ENCODE results near the gene ATP1A2. TPM values are rescaled to one million over a fixed set of nuclear protein-coding genes. Genes with fewer than 3 reads are reported as not detected.

The ATP1A2 gene
- total RNA-seq, 1 donor from 2014 or later: 93.6 TPM

GRCh38 chr1:160130486-160130885 is 14.9 kb downstream of the ATP1A2 start:
- peak overlapping the region; percentile 92 for H3K27ac Mint-ChIP-seq (ENCODE audit: unreplicated experiment)
- H3K9me3 Mint-ChIP-seq: no peaks in the 10 kb centered on the region
- H3K4me1 Mint-ChIP-seq: peaks cover 15% of the 10 kb centered on the region
- DNase-seq (ENCODE audit: low read depth, low spot score): no peak
- H3K36me3 Mint-ChIP-seq (ENCODE audit: low read depth): peaks cover 20% of the 10 kb centered on the region
- no peak for TF ChIP-seq CTCF (conservative IDR thresholded peaks at IDR 0.05)
- H3K27me3 Mint-ChIP-seq (ENCODE audit: low read depth): no peaks in the 10 kb centered on the region
- H3K4me3 Mint-ChIP-seq: no peak overlapping the region

- no peak for DNase-seq (ENCODE audit: low read depth, low spot score)
- no peak for TF ChIP-seq CTCF (conservative IDR thresholded peaks at IDR 0.05)
- Mint-ChIP-seq H3K27ac (ENCODE audit: unreplicated experiment) (peak overlapping the region; percentile 92), H3K4me1 (peaks cover 15% of the 10 kb centered on the region), H3K9me3 (no peaks in the 10 kb centered on the region), H3K4me3 (no peak overlapping the region), H3K36me3 (ENCODE audit: low read depth) (peaks cover 20% of the 10 kb centered on the region), H3K27me3 (ENCODE audit: low read depth) (no peaks in the 10 kb centered on the region)
Observed at GRCh38 chr1:160130939-160131338, 15.4 kb downstream of the ATP1A2 start.

- DNase-seq (ENCODE audit: low read depth, low spot score): no peak
- no peak for TF ChIP-seq CTCF (conservative IDR thresholded peaks at IDR 0.05)
- peak overlapping the region; percentile 58 for H3K27ac Mint-ChIP-seq (ENCODE audit: unreplicated experiment)
- no peak overlapping the region for H3K4me3 Mint-ChIP-seq
- H3K4me1 Mint-ChIP-seq: peaks cover 15% of the 10 kb centered on the region
- no peaks in the 10 kb centered on the region for H3K27me3 Mint-ChIP-seq (ENCODE audit: low read depth)
- H3K36me3 Mint-ChIP-seq (ENCODE audit: low read depth): peaks cover 20% of the 10 kb centered on the region
- H3K9me3 Mint-ChIP-seq: no peaks in the 10 kb centered on the region
Observed at GRCh38 chr1:160131803-160132565, 16.4 kb downstream of the ATP1A2 start.

GRCh38 chr1:160133990-160134770 is 18.6 kb downstream of the ATP1A2 start:
- H3K36me3 Mint-ChIP-seq (ENCODE audit: low read depth): peaks cover 18% of the 10 kb centered on the region
- DNase-seq (ENCODE audit: low read depth, low spot score): no peak
- TF ChIP-seq CTCF (conservative IDR thresholded peaks at IDR 0.05): no peak
- H3K4me1 Mint-ChIP-seq: peaks cover 15% of the 10 kb centered on the region
- H3K4me3 Mint-ChIP-seq: no peak overlapping the region
- H3K27me3 Mint-ChIP-seq (ENCODE audit: low read depth): no peaks in the 10 kb centered on the region
- no peaks in the 10 kb centered on the region for H3K9me3 Mint-ChIP-seq
- no peak overlapping the region for H3K27ac Mint-ChIP-seq (ENCODE audit: unreplicated experiment)

GRCh38 chr1:160134791-160135572 is 19.4 kb downstream of the ATP1A2 start:
- Mint-ChIP-seq H3K36me3 (ENCODE audit: low read depth) (peaks cover 22% of the 10 kb centered on the region), H3K4me3 (no peak overlapping the region), H3K9me3 (no peaks in the 10 kb centered on the region), H3K27ac (ENCODE audit: unreplicated experiment) (peak overlapping the region; percentile 73), H3K27me3 (ENCODE audit: low read depth) (no peaks in the 10 kb centered on the region), H3K4me1 (peaks cover 15% of the 10 kb centered on the region)
- DNase-seq (ENCODE audit: low read depth, low spot score): no peak
- TF ChIP-seq CTCF (conservative IDR thresholded peaks at IDR 0.05): no peak
